Osteoblast (primary cell): ENCODE results near the gene MIGA2. TPM values are rescaled to one million over a fixed set of nuclear protein-coding genes. Genes with fewer than 3 reads are reported as not detected.
A peak's percentile ranks its signal among the peaks of the same experiment; 100 is the strongest.

Experiments used
- DNase-seq: peaks from one replicate; pipeline ENCODE4 v3.0.0; 2011; ENCODE audit warnings: low spot score, mixed read lengths; ENCODE audit not compliant: insufficient read length; ENCODE audit errors: missing footprints
- H2AFZ ChIP-seq: 2 replicates; pipeline ENCODE4 v1.6.0; 2011; ENCODE audit warnings: mild to moderate bottlenecking, low read length
- H3K27ac ChIP-seq: 2 replicates; pipeline ENCODE4 v1.5.1; 2011; ENCODE audit warnings: mild to moderate bottlenecking, low read depth, low read length, moderate library complexity
- H3K27me3 ChIP-seq: 2 replicates; pipeline ENCODE4 v1.6.0; 2012; ENCODE audit warnings: mild to moderate bottlenecking, control low read depth, inconsistent platforms, low read length, moderate library complexity; ENCODE audit not compliant: insufficient read depth
- H3K36me3 ChIP-seq: 2 replicates; pipeline ENCODE4 v1.5.1; 2011; ENCODE audit warnings: mild to moderate bottlenecking, low read length, control low read depth, moderate library complexity; ENCODE audit not compliant: insufficient read depth
- H3K4me1 ChIP-seq: 2 replicates; pipeline ENCODE4 v1.5.1; 2011; ENCODE audit warnings: mild to moderate bottlenecking, low read length, control low read depth, moderate library complexity; ENCODE audit not compliant: insufficient read depth
- H3K4me2 ChIP-seq: 2 replicates; pipeline ENCODE4 v1.6.0; 2011; ENCODE audit warnings: mild to moderate bottlenecking, low read length; ENCODE audit not compliant: insufficient read depth
- H3K4me3 ChIP-seq: fragments of 200-600 bp; sonication (generic); 3 replicates; pipeline ENCODE4 v1.5.1; 2012; ENCODE audit warnings: mild to moderate bottlenecking, low read length, inconsistent platforms; ENCODE audit not compliant: insufficient read depth
- H3K79me2 ChIP-seq: 2 replicates; pipeline ENCODE4 v1.6.0; 2012; ENCODE audit warnings: mild to moderate bottlenecking, low read length, control low read depth, inconsistent platforms; ENCODE audit not compliant: insufficient read depth
- H3K9me3 ChIP-seq: 2 replicates; pipeline ENCODE4 v1.5.1; 2011; ENCODE audit warnings: low read depth, low read length, control low read depth
- H4K20me1 ChIP-seq: 2 replicates; pipeline ENCODE4 v1.6.0; 2012; ENCODE audit warnings: mild to moderate bottlenecking, low read length, control low read depth; ENCODE audit not compliant: insufficient read depth
- CTCF ChIP-seq: IDR thresholded peaks from 2 replicates; pipeline ENCODE4 v1.5.1; 2011; ENCODE audit warnings: mild to moderate bottlenecking, low read depth, low read length, moderate library complexity; ENCODE audit errors: extremely low read depth
- total RNA-seq: library from RNA; depleted of rRNA; stranded (reverse); fragments of >200 nt; gene quantifications from 2 replicates; pipeline ENCODE4 v1.2.3, GENCODE V29; 2012

Gene MIGA2
- total RNA-seq, 1 donor, result 22.4 TPM

GRCh38 chr9:129068110-129068509, 31.7 kb downstream of the MIGA2 start:
- no peak for TF ChIP-seq CTCF
- no peaks in the 10 kb centered on the region for H3K27me3 ChIP-seq
- no peak overlapping the region for H3K27ac ChIP-seq
- no peak overlapping the region for H3K4me2 ChIP-seq
- H3K79me2 ChIP-seq, result no peaks in the 10 kb centered on the region
- DNase-seq, result peak; percentile 14
- H3K4me3 ChIP-seq, result no peak overlapping the region
- H3K36me3 ChIP-seq, result peaks cover 22% of the 10 kb centered on the region
- H4K20me1 ChIP-seq, result no peaks in the 10 kb centered on the region
- no peak overlapping the region for H2AFZ ChIP-seq
- no peaks in the 10 kb centered on the region for H3K4me1 ChIP-seq
- H3K9me3 ChIP-seq, result no peaks in the 10 kb centered on the region

GRCh38 chr9:129068990-129069861, 32.8 kb downstream of the MIGA2 start:
- H3K9me3 ChIP-seq, result no peaks in the 10 kb centered on the region

GRCh38 chr9:129069862-129070641, 33.6 kb downstream of the MIGA2 start:
- no peak overlapping the region for H2AFZ ChIP-seq
- H3K9me3 ChIP-seq, result no peaks in the 10 kb centered on the region
- no peaks in the 10 kb centered on the region for H3K79me2 ChIP-seq
- H3K27me3 ChIP-seq, result no peaks in the 10 kb centered on the region
- no peak overlapping the region for H3K4me3 ChIP-seq
- no peaks in the 10 kb centered on the region for H4K20me1 ChIP-seq
- peaks cover 14% of the 10 kb centered on the region for H3K36me3 ChIP-seq
- H3K4me2 ChIP-seq, result no peak overlapping the region
- no peak overlapping the region for H3K27ac ChIP-seq
- DNase-seq, result peak; percentile 53
- no peaks in the 10 kb centered on the region for H3K4me1 ChIP-seq
- TF ChIP-seq CTCF, result no peak

More at GRCh38 chr9:129068990-129069861, 32.8 kb downstream of the MIGA2 start:
- H3K27ac ChIP-seq, result no peak overlapping the region
- no peak for TF ChIP-seq CTCF
- no peaks in the 10 kb centered on the region for H3K4me1 ChIP-seq
- H2AFZ ChIP-seq, result no peak overlapping the region
- DNase-seq, result peak; percentile 45
- H4K20me1 ChIP-seq, result no peaks in the 10 kb centered on the region
- no peak overlapping the region for H3K4me3 ChIP-seq
- no peak overlapping the region for H3K4me2 ChIP-seq
- H3K79me2 ChIP-seq, result no peaks in the 10 kb centered on the region
- no peaks in the 10 kb centered on the region for H3K27me3 ChIP-seq
- peaks cover 14% of the 10 kb centered on the region for H3K36me3 ChIP-seq
